Fibroblast of skin of right quadriceps (primary cell): ENCODE data around the gene STRADA.

Experiments
- DNase-seq: peaks from one replicate; pipeline ENCODE4 v3.0.0-alpha.2; 2013

Gene STRADA

DNA sequence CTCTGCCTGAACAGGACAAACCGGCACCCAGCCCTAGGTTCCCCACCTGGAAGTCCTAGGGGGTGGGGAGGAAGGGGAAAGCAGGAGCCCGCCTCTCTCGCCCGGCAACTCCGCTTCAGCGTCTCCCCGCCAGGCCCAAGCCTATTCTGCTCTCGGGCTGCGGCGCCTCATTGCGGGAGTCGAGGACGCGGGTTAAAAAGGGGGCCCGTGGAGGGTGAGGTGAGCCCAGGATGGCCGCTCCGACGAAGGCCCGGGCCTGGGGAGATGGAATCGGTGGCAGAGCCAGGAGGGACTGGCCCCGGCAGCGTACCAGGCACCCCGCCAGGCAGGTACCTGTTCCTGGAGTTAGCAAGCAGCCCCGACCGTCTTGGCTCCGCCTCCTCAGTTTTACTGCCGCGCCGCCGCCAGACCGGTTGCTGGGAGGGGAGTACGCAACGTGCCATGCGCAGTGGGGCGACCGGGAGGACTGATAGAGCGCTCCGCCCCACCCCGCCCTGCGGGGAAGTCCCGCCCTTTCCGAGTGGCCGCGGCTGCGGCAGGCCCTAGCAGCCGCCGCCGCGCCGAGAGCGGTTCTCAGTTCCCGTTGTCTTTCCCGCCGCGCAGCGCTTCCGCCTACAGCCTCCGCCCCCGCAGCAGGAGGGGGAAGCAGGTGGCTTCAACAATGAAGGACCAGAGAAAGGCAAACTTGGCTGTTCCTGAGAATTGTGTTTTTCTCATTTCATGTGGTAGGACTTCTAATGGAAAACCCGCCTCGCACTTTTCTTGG lies at the start of gene STRADA:
TSS of gene STRADA (minus strand) at position 392 of the 766 bp plus-strand sequence. CDS start 13,430 bp downstream, outside the sequence.
- peak; percentile 95 for DNase-seq

GRCh38 chr17:63790057-63790456 lies 48.5 kb upstream of the STRADA start:
- no peak for DNase-seq

DNA sequence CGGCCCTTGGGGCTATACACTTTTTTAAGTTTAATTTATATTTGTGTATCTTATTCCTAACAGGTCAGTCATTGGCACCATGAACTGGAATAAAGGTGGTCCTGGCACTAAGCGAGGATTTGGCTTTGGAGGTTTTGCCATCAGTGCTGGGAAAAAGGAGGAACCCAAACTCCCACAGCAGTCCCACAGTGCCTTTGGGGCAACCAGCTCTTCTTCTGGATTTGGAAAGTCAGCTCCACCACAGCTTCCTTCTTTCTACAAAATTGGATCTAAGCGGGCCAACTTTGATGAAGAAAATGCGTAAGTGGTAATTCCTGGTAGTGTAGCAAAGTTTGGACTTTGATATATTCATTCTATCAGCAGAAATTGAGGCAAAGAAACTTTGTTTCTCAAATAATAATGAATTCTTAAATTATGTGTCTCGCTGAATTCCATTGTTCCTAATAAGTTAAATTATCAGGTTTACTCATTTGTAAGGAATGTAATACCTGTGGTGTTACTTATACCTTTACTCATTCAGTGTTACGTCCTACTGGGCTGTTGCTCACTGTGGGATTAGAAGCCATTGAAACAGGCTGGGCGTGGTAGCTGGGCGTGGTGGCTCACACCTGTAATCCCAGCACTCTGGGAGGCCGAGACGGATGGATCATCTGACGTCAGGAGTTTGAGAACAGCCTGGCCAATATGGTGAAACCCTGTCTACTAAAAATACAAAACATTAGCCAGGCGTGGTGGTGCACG lies 45.5 kb upstream of the STRADA start:
- no peak for DNase-seq

DNA sequence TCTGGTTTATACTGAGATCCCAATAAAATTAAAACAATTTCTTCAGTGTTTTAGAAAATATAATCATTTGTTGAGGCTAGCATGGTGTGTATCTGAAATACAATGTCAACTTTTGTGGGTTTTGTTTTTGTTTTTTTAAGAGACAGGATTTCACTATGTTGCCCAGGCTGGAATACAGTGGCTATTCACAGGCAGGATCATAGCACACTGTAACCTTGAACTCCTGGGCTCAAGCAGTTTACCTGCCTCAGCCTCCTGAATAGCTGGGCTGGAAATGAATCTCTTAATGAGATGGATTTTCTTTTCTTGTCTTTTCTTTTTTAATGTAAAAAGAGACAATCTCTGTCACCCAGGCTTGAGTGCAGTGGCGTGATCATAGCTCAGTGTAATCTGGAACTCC lies 44.5 kb upstream of the STRADA start:
- no peak for DNase-seq

DNA sequence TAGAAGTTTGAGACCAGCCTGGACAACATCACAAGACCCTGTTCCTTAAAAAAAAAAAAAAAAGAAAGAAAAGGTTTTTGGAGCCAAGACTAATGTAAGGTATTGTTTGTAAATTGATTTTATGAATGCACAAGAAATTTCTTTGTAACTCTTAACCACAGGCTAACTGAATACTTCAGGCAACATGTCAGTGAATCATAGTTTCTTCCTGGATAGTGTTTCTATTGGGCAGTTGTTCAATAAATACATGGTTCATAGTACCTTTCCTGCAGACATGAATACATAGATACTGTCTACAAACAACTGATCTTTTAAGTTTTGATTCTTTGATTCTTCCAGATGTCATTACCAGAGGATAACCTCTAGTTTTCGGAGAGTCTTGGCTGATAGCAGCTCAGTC lies 44.0 kb upstream of the STRADA start:
- peak; percentile 34 for DNase-seq

- DNase-seq = no peak
These were observed 41.9 kb upstream of the STRADA start for GRCh38 chr17:63783522-63783921.

DNA sequence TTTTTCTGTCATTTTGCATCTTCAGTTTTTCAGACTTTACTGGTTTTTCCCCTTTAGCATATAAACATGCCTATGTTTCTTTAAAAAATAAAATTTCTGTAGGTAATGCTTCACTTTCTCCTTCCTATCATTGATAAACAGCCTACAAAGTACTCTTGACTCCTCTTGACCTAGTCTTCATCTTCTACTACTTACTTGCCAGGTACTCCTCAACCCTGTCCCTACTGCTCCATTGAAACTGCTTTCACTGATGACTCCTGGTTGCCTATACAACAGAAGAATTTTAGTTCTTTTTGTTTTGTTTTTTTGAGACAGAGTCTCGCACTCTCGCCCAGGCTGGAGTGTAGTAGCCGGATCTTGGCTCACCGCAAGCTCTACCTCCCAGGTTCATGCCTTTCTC lies 39.3 kb upstream of the STRADA start:
- no peak for DNase-seq

GRCh38 chr17:63780507-63780906 lies 38.9 kb upstream of the STRADA start:
- DNase-seq = no peak

- no peak for DNase-seq
These were observed 33.8 kb upstream of the STRADA start for GRCh38 chr17:63775420-63775819.

- no peak for DNase-seq
These were observed 33.3 kb upstream of the STRADA start for GRCh38 chr17:63774969-63775265.

DNA sequence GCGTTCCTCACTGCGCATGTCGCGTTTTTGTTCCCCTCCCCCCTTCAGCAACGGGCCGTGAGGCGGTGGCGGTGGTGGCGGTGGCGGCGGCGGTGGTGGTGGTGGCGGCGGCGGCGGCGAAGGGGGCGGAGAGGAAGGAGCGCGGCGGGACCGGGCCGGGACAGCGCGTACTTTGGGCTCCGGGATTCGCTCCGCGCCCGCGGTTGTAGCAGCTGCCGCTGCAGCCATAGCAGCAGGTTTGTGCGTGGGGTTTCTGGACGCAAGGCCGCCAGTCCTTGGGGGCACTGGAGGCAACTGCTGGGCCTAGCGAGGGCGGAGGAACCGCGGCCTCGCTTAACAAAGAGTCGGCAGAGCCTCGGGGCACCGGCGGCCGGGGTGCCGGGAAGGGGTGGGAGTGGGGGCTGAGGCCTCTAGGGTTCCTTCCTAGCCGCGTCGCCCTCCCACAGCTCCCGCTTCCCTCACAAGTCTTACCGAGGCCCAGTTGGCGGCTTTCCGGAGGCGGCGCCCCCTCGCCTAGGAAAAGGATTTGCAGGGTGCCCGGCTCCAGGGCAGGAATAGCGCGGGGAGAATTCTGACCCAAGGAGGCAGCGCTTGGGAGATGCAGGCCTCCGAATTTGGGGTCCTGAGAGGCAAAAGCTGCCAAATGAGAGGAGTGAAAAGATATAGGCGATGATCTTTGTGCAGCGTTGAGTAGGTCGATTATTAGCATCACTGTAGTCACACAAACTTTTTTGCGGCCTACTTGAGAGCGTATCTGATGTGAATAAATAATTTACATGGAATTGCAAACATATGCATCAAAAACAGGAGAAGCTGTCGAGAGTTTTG lies 32.8 kb upstream of the STRADA start, which contains the start of gene DDX42:
TSS of gene DDX42 (plus strand) at position 30 of the 828 bp plus-strand sequence. CDS start 12,880 bp downstream, outside the sequence.
- peak; percentile 56 for DNase-seq

DNA sequence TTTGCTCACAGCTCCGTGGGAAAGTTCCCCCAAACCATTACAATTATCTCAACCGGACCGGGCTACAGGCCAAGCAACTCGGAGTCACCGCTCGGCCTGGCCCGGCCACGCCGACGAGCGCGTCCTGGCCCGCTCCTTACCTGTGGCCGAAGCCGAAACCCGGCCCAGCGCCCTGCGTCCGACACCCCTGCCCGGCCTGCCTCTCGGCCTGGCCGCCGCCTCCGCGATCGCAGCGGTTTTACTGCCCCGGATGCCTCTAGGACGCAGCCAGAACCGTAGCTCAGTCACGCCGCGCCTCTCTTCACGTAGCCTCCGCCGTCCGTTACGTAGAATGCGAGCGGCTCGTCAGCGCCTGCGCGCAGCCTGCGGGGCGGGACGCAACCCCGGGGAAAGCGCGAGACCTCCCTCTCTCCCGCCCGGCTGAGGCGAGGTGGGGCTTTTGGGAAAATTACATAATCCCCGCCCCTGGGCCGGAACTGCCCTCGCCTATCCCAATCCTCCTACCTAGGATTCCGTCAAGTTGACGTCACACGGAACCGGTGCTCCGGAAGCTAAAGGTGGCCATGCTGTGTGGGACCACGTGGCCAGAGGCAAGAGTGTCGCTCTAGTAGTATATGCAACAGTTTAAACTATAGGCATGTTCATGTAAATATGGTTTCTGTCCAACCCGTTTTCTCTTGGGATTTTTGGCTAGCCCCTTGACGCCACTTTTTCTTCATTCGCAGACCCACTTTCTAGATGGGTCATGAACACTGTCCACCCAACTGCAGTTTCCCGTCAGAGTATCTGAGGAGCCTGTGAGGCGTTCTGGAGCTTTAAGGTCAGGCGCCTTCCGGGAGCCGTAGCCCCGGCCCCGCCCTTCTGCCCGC lies 31.9 kb upstream of the STRADA start, which contains the start of gene CCDC47:
TSS of gene CCDC47 (minus strand) at position 326 of the 869 bp plus-strand sequence. CDS start 7,422 bp downstream, outside the sequence.
- peak; percentile 100 for DNase-seq

- no peak for DNase-seq
These were observed 31.2 kb upstream of the STRADA start for GRCh38 chr17:63772801-63773271.

DNA sequence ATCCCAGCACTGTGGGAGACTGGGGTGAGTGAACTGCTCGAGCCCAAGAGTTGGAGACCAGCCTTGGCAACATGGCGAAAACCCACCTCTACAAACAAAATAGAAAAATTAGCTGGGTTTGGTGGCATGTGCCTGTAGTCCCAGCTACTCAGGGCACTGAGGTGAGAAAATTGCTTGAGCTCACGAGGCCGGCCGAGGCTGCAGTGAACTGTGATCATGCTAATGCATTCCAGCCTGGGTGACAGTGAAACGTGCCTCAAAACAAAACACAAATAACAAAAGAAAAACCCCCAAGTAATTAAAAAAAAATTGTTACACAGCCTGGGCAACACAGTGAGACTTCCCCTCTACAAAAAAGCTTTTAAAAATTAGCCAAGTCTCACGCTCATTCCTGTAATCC lies 26.8 kb upstream of the STRADA start:
- DNase-seq = no peak

GRCh38 chr17:63766754-63767153 lies 25.2 kb upstream of the STRADA start:
- DNase-seq = no peak

- DNase-seq = no peak
These were observed 23.1 kb upstream of the STRADA start for GRCh38 chr17:63764716-63765115.

DNA sequence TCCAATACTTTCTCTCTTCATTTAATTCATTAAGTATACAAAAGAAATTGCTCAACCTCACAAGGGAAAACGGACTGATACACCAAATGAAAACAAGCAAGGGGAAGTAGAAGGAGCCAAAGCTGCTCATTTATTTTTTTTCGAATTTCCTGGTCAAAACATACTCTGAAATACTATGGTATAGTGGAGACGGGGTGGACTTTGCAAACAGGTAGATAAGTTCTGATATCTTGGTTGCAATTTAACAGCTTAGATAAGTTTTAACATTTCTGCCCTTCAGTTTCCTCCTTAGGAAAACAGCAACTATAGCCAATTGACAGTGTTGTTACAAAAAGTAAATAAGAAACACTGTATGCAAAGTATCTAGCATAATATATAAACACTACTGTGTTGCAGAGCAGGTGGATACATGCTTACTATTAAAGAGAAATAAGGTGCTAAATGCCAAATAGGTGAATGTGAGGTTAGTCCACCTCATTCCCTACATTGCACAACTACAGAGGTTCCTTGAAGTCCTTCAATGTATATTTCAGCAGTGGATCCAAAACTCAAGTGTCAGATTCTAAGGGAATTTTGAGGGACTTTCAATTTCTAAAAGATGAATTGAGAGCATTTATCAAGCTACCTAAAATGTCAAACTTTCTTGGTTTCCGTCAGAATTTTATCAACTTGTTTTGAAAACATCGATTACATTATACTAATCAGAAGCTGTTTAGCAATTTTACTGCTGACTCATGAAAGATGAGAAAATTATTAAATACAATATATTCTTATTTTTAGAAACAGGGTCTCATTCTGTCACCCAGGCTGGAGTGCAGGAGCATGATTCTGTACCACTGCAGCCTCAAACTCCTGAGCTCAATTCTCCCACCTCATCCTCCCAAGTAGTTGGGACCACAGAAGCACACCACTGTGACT lies 20.8 kb upstream of the STRADA start:
- no peak for DNase-seq

GRCh38 chr17:63760771-63761539 lies 19.4 kb upstream of the STRADA start:
- DNase-seq = no peak

- DNase-seq = no peak
These were observed 16.8 kb upstream of the STRADA start for GRCh38 chr17:63758428-63758827.

GRCh38 chr17:63754046-63754445 lies 12.4 kb upstream of the STRADA start:
- DNase-seq = no peak
